Measurements from ENCODE around the gene APLP2. TPM values are rescaled to one million over a fixed set of nuclear protein-coding genes. Genes with fewer than 3 reads are reported as not detected.

APLP2 gene
- total and polyA plus RNA-seq, 2 of the 13 experiments (the other 11 are each of a cell fraction or from before 2014, with no cell fraction given) = 315 to 594 TPM

DNA sequence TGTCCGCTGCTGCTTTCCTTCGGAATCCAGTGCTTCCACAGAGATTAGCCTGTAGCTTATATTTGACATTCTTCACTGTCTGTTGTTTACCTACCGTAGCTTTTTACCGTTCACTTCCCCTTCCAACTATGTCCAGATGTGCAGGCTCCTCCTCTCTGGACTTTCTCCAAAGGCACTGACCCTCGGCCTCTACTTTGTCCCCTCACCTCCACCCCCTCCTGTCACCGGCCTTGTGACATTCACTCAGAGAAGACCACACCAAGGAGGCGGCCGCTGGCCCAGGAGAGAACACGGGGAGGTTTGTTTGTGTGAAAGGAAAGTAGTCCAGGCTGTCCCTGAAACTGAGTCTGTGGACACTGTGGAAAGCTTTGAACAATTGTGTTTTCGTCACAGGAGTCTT, 74.4 kb downstream of the APLP2 start (continued):
- TF ChIP-seq, protein P1, sequence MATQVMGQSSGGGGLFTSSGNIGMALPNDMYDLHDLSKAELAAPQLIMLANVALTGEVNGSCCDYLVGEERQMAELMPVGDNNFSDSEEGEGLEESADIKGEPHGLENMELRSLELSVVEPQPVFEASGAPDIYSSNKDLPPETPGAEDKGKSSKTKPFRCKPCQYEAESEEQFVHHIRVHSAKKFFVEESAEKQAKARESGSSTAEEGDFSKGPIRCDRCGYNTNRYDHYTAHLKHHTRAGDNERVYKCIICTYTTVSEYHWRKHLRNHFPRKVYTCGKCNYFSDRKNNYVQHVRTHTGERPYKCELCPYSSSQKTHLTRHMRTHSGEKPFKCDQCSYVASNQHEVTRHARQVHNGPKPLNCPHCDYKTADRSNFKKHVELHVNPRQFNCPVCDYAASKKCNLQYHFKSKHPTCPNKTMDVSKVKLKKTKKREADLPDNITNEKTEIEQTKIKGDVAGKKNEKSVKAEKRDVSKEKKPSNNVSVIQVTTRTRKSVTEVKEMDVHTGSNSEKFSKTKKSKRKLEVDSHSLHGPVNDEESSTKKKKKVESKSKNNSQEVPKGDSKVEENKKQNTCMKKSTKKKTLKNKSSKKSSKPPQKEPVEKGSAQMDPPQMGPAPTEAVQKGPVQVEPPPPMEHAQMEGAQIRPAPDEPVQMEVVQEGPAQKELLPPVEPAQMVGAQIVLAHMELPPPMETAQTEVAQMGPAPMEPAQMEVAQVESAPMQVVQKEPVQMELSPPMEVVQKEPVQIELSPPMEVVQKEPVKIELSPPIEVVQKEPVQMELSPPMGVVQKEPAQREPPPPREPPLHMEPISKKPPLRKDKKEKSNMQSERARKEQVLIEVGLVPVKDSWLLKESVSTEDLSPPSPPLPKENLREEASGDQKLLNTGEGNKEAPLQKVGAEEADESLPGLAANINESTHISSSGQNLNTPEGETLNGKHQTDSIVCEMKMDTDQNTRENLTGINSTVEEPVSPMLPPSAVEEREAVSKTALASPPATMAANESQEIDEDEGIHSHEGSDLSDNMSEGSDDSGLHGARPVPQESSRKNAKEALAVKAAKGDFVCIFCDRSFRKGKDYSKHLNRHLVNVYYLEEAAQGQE (IDR thresholded peaks at IDR 0.05; ENCODE audit: borderline replicate concordance in 1 of 2, low read depth in 1 of 2, low read length in 2 of 2) = 0 out of 4 replicates have a peak, but pooled peaks of 1 of the 2 experiments have one; percentile 16
- TF ChIP-seq ZNF629 (CRISPR knock-in tag; conservative IDR thresholded peaks at IDR 0.05) = peak; percentile 5; the same call in 1 of the 2 replicates
- TF ChIP-seq POGZ (CRISPR knock-in tag; IDR thresholded peaks at IDR 0.05) = peak; percentile 67
- peak; percentile 56 for TF ChIP-seq MED1 (CRISPR knock-in tag; IDR thresholded peaks at IDR 0.05)
- TF ChIP-seq TCF12 (IDR thresholded peaks at IDR 0.05) = no peak
- TF ChIP-seq TCF12 (CRISPR knock-in tag; IDR thresholded peaks at IDR 0.05) = peak; percentile 78; the same call in 1 of the 2 replicates
- no peak for TF ChIP-seq MEF2D (CRISPR knock-in tag; IDR thresholded peaks at IDR 0.05)
- TF ChIP-seq, protein P2, sequence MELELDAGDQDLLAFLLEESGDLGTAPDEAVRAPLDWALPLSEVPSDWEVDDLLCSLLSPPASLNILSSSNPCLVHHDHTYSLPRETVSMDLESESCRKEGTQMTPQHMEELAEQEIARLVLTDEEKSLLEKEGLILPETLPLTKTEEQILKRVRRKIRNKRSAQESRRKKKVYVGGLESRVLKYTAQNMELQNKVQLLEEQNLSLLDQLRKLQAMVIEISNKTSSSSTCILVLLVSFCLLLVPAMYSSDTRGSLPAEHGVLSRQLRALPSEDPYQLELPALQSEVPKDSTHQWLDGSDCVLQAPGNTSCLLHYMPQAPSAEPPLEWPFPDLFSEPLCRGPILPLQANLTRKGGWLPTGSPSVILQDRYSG (CRISPR knock-in tag; IDR thresholded peaks at IDR 0.05) = no peak
- no peak for TF ChIP-seq ZNF7 (CRISPR knock-in tag; IDR thresholded peaks at IDR 0.05)
- peak; percentile 58 for TF ChIP-seq ELF1 (CRISPR knock-in tag; IDR thresholded peaks at IDR 0.05)
- TF ChIP-seq ATF7 (IDR thresholded peaks at IDR 0.05) = no peak
- no peak for TF ChIP-seq ATF7 (CRISPR knock-in tag; IDR thresholded peaks at IDR 0.05)
- no peak for TF ChIP-seq ZNF598 (CRISPR knock-in tag; IDR thresholded peaks at IDR 0.05; ENCODE audit: borderline replicate concordance)
- TF ChIP-seq, protein P3, sequence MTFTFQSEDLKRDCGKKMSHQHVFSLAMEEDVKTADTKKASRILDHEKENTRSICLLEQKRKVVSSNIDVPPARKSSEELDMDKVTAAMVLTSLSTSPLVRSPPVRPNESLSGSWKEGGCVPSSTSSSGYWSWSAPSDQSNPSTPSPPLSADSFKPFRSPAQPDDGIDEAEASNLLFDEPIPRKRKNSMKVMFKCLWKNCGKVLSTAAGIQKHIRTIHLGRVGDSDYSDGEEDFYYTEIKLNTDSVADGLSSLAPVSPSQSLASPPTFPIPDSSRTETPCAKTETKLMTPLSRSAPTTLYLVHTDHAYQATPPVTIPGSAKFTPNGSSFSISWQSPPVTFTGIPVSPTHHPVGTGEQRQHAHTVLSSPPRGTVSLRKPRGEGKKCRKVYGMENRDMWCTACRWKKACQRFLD (CRISPR knock-in tag; IDR thresholded peaks at IDR 0.05; ENCODE audit: borderline replicate concordance) = no peak
- peak; percentile 46; the same call in 1 of the 2 replicates for TF ChIP-seq ZNF709 (CRISPR knock-in tag; IDR thresholded peaks at IDR 0.05)
- TF ChIP-seq, protein P4, sequence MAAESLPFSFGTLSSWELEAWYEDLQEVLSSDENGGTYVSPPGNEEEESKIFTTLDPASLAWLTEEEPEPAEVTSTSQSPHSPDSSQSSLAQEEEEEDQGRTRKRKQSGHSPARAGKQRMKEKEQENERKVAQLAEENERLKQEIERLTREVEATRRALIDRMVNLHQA (CRISPR knock-in tag; IDR thresholded peaks at IDR 0.05) = no peak
- TF ChIP-seq, protein P5, sequence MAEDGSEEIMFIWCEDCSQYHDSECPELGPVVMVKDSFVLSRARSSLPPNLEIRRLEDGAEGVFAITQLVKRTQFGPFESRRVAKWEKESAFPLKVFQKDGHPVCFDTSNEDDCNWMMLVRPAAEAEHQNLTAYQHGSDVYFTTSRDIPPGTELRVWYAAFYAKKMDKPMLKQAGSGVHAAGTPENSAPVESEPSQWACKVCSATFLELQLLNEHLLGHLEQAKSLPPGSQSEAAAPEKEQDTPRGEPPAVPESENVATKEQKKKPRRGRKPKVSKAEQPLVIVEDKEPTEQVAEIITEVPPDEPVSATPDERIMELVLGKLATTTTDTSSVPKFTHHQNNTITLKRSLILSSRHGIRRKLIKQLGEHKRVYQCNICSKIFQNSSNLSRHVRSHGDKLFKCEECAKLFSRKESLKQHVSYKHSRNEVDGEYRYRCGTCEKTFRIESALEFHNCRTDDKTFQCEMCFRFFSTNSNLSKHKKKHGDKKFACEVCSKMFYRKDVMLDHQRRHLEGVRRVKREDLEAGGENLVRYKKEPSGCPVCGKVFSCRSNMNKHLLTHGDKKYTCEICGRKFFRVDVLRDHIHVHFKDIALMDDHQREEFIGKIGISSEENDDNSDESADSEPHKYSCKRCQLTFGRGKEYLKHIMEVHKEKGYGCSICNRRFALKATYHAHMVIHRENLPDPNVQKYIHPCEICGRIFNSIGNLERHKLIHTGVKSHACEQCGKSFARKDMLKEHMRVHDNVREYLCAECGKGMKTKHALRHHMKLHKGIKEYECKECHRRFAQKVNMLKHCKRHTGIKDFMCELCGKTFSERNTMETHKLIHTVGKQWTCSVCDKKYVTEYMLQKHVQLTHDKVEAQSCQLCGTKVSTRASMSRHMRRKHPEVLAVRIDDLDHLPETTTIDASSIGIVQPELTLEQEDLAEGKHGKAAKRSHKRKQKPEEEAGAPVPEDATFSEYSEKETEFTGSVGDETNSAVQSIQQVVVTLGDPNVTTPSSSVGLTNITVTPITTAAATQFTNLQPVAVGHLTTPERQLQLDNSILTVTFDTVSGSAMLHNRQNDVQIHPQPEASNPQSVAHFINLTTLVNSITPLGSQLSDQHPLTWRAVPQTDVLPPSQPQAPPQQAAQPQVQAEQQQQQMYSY (CRISPR knock-in tag; IDR thresholded peaks at IDR 0.05) = no peak
- no peak for TF ChIP-seq TCF7 (IDR thresholded peaks at IDR 0.05; ENCODE audit: low read depth)
- no peak for TF ChIP-seq ZNF773 (CRISPR knock-in tag; IDR thresholded peaks at IDR 0.05; ENCODE audit: borderline replicate concordance)
- TF ChIP-seq CEBPG (CRISPR knock-in tag; IDR thresholded peaks at IDR 0.05) = 0 out of 2 replicates have a peak, but pooled peaks have one; percentile 16

Data from HepG2 (cell line).